ENCODE measurements around the gene KLHDC10. TPM values are rescaled to one million over a fixed set of nuclear protein-coding genes. Genes with fewer than 3 reads are reported as not detected.
"Not testable (repeated sequence)": the region's sequence is repeated elsewhere in the genome, so short reads cannot be mapped to it uniquely, and the experiment has no call there.

Gene KLHDC10
- total and polyA plus RNA-seq, 7 donors: 7.8 to 22.5 (median 16.3) TPM

DNA sequence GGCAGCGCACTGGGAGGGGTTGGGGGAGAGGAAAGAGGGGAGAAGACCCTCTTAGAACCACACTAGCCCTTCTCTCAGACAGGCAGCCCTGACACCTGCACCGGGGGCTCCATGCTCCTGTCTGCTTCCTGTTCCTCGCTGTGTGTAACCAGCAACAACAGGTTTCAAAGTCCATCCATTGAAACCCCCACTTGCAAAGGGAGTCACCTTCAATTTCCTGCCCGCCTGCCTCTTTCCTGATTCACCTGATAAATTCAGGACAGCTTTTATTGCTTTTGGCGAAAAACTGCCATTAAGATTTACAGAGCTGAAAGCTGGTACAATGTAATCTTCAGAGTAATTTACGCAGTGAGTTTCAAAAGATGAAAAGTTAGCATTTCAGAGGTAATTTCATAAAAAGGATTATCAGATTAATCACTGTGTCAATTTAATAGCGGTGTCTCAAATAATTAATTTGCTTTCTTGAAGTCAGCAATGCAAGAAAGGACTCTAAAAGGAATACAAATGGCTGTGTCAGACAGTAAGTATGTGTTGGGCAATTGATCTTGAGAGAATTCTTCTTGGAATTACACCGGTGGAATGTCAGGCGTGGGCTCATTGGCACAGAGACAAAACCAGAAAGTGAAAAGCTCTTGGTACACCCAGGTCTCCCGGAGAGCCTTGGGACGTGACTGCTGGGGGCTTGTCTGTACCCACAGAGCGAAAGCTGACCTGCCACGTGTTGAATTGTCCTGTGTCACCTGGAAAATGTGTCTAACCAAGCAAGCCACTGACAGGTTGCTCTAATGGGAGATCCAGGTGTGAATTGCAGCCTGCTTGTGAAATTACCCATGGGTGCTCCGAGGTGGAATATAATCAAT is 74.2 kb downstream of the KLHDC10 start:
- TF ChIP-seq POLR2AphosphoS5 (IDR thresholded peaks at IDR 0.05) (no peak), POLR2A (IDR thresholded peaks at IDR 0.05) (no peak), EP300 (IDR thresholded peaks at IDR 0.05) (no peak)
- TF ChIP-seq, protein P1, sequence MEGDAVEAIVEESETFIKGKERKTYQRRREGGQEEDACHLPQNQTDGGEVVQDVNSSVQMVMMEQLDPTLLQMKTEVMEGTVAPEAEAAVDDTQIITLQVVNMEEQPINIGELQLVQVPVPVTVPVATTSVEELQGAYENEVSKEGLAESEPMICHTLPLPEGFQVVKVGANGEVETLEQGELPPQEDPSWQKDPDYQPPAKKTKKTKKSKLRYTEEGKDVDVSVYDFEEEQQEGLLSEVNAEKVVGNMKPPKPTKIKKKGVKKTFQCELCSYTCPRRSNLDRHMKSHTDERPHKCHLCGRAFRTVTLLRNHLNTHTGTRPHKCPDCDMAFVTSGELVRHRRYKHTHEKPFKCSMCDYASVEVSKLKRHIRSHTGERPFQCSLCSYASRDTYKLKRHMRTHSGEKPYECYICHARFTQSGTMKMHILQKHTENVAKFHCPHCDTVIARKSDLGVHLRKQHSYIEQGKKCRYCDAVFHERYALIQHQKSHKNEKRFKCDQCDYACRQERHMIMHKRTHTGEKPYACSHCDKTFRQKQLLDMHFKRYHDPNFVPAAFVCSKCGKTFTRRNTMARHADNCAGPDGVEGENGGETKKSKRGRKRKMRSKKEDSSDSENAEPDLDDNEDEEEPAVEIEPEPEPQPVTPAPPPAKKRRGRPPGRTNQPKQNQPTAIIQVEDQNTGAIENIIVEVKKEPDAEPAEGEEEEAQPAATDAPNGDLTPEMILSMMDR (IDR thresholded peaks at IDR 0.05): no peak
- Histone ChIP-seq H3K4me1 (peaks cover 0 to 19% (median 15%) of the 10 kb centered on the region in 4 donors), H3K27me3 (no peaks in the 10 kb centered on the region), H3K9me3 (no peaks in the 10 kb centered on the region), H3K27ac (no peak overlapping the region), H3K36me3 (no peaks in the 10 kb centered on the region), H3K4me3 (no peak overlapping the region)
- no peak for DNase-seq
- intact Hi-C loops (cut with DNase I): no loop called here
- WGBS, 2 donors: 20 to 56% methylated on average over 14 of the region's 14 CpGs

DNA sequence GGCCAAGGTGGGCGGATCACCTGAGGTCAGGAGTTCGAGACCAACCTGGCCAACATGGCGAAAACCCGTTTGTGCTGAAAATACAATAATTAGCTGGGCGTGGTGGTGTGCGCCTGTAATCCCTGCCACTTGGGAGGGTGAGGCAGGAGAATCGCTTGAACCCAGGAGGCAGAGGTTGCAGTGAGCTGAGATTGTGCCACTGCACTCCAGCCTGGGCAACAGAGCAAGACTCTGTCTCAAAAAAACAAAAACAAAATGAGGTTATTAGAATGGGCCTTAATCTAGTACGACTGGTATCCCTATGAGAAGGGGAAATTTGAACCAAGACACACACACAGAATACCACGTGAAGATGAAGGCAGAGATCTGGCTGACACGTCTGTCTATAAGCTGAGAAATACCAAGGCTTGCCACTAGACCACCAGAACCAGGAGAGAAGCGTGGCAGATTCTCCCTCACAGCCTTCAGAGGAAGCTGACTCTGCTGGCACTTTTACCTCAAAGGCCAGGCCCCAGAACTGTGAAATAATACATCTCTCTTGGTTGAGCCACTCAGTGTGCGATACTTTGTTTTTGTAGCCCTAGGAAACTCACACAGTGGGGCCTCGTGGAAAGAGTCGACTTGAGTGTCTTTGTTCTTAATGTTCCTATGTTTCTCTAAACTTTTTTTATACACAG is 75.2 kb downstream of the KLHDC10 start:
- Histone ChIP-seq H3K4me3 (no peak overlapping the region), H3K4me1 (peaks cover 0 to 19% (median 14%) of the 10 kb centered on the region in 4 donors), H3K9me3 (no peaks in the 10 kb centered on the region), H3K36me3 (no peaks in the 10 kb centered on the region), H3K27ac (no peak overlapping the region), H3K27me3 (no peaks in the 10 kb centered on the region)
- TF ChIP-seq EP300 (IDR thresholded peaks at IDR 0.05) (no peak), POLR2A (IDR thresholded peaks at IDR 0.05) (no peak), POLR2AphosphoS5 (IDR thresholded peaks at IDR 0.05) (no peak)
- TF ChIP-seq, protein P1 (IDR thresholded peaks at IDR 0.05): no peak
- 63 to 84% methylated on average over 14 of the region's 14 CpGs for WGBS, 2 donors
- intact Hi-C loops (cut with DNase I): no loop called here
- no peak for DNase-seq

DNA sequence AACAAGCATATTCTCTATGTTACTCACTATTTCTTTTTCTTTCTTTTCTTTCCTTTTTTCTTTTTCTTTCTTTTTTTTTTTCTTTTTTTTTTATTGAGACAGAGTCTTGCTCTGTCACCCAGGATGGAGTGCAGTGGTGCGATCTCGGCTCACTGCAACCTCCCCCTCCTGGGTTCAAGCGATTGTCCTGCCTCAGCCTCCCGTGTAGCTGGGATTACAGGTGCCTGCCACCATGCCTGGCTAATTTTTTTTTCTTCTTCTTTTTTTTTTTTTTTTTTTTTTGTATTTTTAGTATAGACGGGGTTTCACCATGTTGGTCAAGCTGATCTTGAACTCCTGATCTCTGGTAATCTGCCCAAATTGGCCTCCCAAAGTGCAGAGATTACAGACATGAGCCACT is 75.8 kb downstream of the KLHDC10 start:
- intact Hi-C loops (cut with DNase I): not testable (repeated sequence)
- 85 to 94% methylated on average over 5 of the region's 5 CpGs for WGBS, 2 donors

DNA sequence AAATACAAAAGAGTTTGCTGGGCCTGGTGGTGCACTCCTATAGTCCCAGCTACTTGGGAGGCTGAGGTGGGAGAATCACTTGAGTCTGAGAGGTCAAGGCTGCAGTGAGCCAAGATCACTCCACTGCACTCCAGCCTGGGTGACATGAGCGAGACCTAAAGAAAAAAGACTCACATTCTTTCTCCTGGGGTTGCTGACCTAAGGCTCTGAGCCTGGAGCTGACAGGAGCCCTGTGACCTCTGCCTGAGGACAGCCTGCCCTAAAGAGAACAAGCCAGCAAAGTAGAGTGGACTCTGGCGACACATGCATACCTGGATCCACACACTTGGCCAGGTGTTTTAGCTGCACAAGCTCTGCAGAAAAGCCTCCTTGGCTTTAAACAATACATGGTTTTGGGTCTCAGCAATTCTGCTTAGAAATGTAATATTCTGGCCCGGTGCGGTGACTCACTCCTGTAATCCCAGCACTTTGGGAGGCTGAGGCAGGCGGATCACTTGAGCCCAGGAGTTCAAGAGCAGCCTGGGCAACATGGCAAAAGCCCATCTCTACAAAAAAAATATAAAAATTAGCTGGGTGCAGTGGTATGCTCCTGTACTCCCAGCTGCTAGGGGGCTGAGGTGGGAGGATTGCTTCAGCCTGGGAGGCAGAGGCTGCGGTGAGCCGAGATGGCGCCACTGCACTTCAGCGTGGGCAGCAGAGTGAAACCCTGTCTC is 76.5 kb downstream of the KLHDC10 start:
- peaks cover 0 to 6% (median 4%) of the 10 kb centered on the region in 4 donors for H3K4me1 ChIP-seq
- TF ChIP-seq POLR2AphosphoS5 (IDR thresholded peaks at IDR 0.05): no peak
- TF ChIP-seq POLR2A (IDR thresholded peaks at IDR 0.05): no peak
- TF ChIP-seq, protein P1 (IDR thresholded peaks at IDR 0.05): no peak
- no peak for TF ChIP-seq EP300 (IDR thresholded peaks at IDR 0.05)
- H3K27ac ChIP-seq: no peak overlapping the region
- H3K4me3 ChIP-seq: no peak overlapping the region
- H3K27me3 ChIP-seq: no peaks in the 10 kb centered on the region
- no peaks in the 10 kb centered on the region for H3K9me3 ChIP-seq
- intact Hi-C loops (cut with DNase I): no loop called here
- H3K36me3 ChIP-seq: no peaks in the 10 kb centered on the region
- 96% methylated on average over 9 of the region's 9 CpGs for WGBS, 2 donors
- no peak for DNase-seq

More for the DNA sequence above, 75.8 kb downstream of the KLHDC10 start:
- H3K27me3 ChIP-seq, H3K9me3 ChIP-seq, DNase-seq, H3K4me3 ChIP-seq, H3K27ac ChIP-seq, H3K36me3 ChIP-seq: not testable (repeated sequence)
- peaks cover 0 to 13% (median 8%) of the 10 kb centered on the region in 4 donors for H3K4me1 ChIP-seq
